Measurements from ENCODE around the gene GALNT2.

The GALNT2 gene

GRCh38 chr1:230186874-230187273 is 119.8 kb downstream of the GALNT2 start:
- no peak for DNase-seq (ENCODE audit: low read depth)

- DNase-seq (ENCODE audit: low read depth) = no peak
Observed at GRCh38 chr1:230187290-230187689, 120.3 kb downstream of the GALNT2 start.

GRCh38 chr1:230188826-230189225 is 121.8 kb downstream of the GALNT2 start:
- DNase-seq (ENCODE audit: low read depth) = no peak

GRCh38 chr1:230189341-230189740 is 122.3 kb downstream of the GALNT2 start:
- no peak for DNase-seq (ENCODE audit: low read depth)

DNA sequence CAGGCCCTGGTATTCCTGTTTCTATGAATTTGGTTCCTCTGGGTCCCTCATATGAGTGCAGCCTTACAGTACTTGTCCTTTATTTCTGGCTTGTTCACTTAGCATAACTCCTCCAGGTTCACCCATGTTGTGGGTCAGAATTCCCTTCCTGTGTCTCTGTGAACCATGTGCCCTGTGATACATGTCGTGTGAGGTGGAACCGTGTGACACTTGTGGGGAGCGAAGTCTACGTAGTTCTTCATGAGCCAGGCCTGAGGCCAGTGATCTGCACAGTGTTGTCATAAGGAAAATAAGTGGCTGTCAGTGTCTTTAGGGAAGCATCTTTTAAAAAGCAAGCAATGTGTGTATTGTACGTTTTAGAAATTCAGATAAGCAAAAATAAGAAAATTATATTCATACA is 122.8 kb downstream of the GALNT2 start:
- DNase-seq (ENCODE audit: low read depth) = no peak

- DNase-seq (ENCODE audit: low read depth) = no peak
Observed at GRCh38 chr1:230191079-230191804, 124.2 kb downstream of the GALNT2 start.

- DNase-seq (ENCODE audit: low read depth) = no peak
Observed at GRCh38 chr1:230191855-230192254, 124.8 kb downstream of the GALNT2 start.

GRCh38 chr1:230194525-230194924 is 127.5 kb downstream of the GALNT2 start:
- no peak for DNase-seq (ENCODE audit: low read depth)

DNA sequence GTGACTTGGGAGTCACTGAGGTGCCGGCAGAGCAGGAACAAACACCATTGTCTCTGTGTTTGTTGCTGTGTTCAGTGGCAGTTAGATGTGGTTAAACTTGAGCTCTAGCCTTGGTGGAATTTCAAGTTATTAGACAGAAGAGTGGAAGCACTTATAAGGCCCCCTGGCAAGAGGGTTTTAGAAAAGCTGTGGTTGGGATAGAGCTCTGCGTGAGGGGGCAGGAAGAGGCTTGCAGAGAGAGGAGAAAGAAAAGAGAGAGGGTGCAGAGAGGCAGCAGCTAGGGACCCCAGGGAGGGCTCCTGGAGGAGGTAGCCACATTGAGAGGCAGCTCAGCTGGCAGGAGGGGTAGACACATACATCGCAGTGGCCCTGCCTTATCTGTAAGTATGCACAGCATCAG is 128.2 kb downstream of the GALNT2 start:
- DNase-seq (ENCODE audit: low read depth) = no peak

GRCh38 chr1:230196077-230196476 is 129.0 kb downstream of the GALNT2 start:
- DNase-seq (ENCODE audit: low read depth) = no peak

DNA sequence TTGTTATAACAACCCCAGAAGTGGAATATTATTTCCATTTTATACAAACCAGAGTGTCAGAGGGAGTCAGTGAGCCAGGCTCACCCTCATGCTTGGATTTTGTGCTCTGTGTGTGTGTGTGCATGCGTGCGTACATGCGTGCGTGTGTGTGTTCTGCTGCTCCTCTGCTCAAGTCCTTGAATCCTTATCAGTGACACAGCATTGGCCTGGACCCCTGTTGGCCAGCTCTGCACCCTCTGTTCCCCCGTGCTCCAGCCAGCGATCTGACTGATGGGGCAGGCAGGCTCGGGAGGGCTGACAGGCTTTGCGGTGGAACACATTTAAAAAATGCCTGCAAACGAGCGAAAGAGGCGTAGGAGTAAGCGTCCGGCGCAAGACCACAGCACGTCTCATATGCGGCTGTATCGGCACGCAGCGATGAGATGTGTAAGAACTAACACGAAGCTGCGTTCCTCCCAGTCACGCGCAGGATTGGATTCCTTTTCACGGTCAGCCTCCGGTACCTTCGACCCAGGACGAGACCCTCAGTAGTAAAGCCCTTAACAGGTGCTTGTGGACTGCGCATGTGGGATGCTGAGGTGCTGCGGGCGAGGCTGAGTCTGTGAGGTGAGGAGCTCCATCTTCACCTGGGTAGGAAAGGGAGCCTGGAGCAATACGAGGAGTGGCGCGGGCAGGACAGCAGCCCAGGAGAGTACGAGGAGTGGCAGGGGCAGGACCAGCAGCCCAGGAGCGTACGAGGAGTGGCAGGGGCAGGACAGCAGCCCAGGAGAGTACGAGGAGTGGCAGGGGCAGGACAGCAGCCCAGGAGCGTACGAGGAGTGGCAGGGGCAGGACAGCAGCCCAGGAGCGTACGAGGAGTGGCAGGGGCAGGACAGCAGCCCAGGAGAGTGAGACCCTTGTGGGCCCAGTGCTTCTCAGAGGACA is 130.9 kb downstream of the GALNT2 start:
- DNase-seq (ENCODE audit: low read depth) = no peak

GRCh38 chr1:230199034-230199433 is 132.0 kb downstream of the GALNT2 start:
- DNase-seq (ENCODE audit: low read depth) = no peak

- DNase-seq (ENCODE audit: low read depth) = no peak
Observed at GRCh38 chr1:230199554-230199953, 132.5 kb downstream of the GALNT2 start.

GRCh38 chr1:230200276-230200675 is 133.2 kb downstream of the GALNT2 start:
- DNase-seq (ENCODE audit: low read depth) = no peak

GRCh38 chr1:230201445-230201844 is 134.4 kb downstream of the GALNT2 start:
- DNase-seq (ENCODE audit: low read depth) = no peak

DNA sequence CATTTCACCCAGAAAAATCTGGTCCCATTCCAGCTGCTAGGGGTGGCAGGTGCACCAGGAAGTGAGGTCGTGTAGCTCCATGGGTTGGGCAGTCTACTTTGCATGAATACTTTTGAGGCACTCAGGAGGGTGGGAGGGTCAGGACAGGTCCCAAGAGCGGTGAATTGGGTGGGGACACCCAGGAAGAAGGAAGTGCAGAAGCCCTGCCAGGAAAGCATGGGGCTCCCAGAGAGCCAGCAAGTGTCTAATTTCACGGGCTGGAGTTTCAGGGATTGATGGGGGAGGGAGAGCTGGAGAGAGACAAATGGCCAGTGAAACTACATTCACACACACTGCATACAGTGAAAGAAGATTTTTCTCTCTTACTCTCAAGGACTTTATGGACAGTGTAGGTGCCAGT is 137.8 kb downstream of the GALNT2 start:
- no peak for DNase-seq (ENCODE audit: low read depth)

- DNase-seq (ENCODE audit: low read depth) = no peak
Observed at GRCh38 chr1:230205719-230206198, 138.7 kb downstream of the GALNT2 start.

DNA sequence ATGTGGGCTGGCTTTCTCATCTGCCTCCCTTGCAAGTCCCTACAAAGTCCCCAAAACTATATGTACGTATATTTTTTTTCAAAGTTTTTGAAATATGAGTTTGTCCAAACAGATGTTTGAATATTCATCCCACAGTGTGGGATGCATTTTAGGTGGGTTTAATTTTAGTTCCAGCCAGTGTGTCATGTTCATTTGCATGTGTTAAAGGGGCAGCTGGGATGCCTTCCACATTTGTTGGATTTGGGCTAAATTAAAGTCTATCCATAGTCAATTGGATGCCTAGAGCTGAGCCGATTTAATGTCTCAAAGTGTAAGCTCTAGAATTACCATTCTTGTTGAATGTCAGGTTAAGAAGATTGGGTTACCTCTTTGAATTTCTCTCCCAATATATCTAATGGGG is 139.2 kb downstream of the GALNT2 start:
- no peak for DNase-seq (ENCODE audit: low read depth)

DNA sequence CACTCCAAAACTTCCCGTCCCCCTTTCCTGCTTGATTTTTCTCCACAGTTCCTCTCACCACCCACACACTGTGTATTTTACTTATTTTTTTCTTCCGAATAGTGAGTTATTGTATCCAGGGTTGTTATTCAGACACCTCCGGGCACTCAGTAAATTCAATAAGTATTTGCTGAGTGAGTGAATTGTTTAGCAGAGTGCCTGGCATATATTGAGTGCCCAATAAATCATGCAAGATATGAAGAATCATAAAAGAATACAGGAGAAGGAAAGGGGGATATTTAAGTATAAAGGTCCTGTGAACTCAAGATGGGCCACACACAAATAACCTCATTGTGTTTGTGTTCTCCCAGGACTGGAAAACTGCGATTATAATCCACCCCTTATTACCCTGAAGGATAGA is 139.9 kb downstream of the GALNT2 start:
- DNase-seq (ENCODE audit: low read depth) = no peak

- DNase-seq (ENCODE audit: low read depth) = no peak
Observed at GRCh38 chr1:230207598-230207997, 140.6 kb downstream of the GALNT2 start.

GRCh38 chr1:230208619-230209261 is 141.7 kb downstream of the GALNT2 start:
- no peak for DNase-seq (ENCODE audit: low read depth)

- DNase-seq (ENCODE audit: low read depth) = no peak
Observed at GRCh38 chr1:230210326-230210980, 143.4 kb downstream of the GALNT2 start.
